PC-9 (cell line): Measurements from ENCODE around the gene KAT6B.

Experiments used
- CTCF ChIP-seq: fragments of 200-600 bp; sonication (generic); conservative IDR thresholded peaks from 2 replicates; pipeline ENCODE4 v1.6.1; 2017; ENCODE audit warnings: mixed run types, antibody characterized with exemption, mild to moderate bottlenecking, moderate library complexity
- EZH2 ChIP-seq: fragments of 200-600 bp; sonication (generic); IDR thresholded peaks from 2 replicates; pipeline ENCODE4 v1.8.0; 2017; ENCODE audit warnings: antibody characterized with exemption, low read depth

- no peak for TF ChIP-seq CTCF
- TF ChIP-seq EZH2 = no peak
Observed at GRCh38 chr10:74903491-74903890, 77.1 kb downstream of the KAT6B start.
